GM19023 (cell line): ENCODE data around the gene FOXC2.
A peak's percentile ranks its signal among the peaks of the same experiment; 100 is the strongest.

Experiments
- ATAC-seq: cut with Tn5 transposase; IDR thresholded peaks from one replicate; pipeline ENCODE4 v1.9.1; 2021; ENCODE audit warnings: mild to moderate bottlenecking, moderate library complexity; ENCODE audit not compliant: unreplicated experiment

The FOXC2 gene

GRCh38 chr16:86554917-86555703 lies 11.5 kb upstream of the FOXC2 start, which contains the start of gene MTHFSD:
Gene MTHFSD (minus strand): TSS chr16:86555235. CDS start chr16:86555184, 51 bp downstream.
- ATAC-seq = peak; percentile 77

GRCh38 chr16:86555704-86556075 lies 10.9 kb upstream of the FOXC2 start:
- ATAC-seq = no peak

GRCh38 chr16:86556576-86556975 lies 10.1 kb upstream of the FOXC2 start:
- ATAC-seq = no peak

GRCh38 chr16:86557587-86557986 lies 9.0 kb upstream of the FOXC2 start:
- ATAC-seq = no peak

- no peak for ATAC-seq
These were observed 8.1 kb upstream of the FOXC2 start for GRCh38 chr16:86558355-86559193.

GRCh38 chr16:86559802-86560305 lies 6.8 kb upstream of the FOXC2 start:
- no peak for ATAC-seq

- no peak for ATAC-seq
These were observed 4.3 kb upstream of the FOXC2 start for GRCh38 chr16:86562356-86562755.

- ATAC-seq = peak; percentile 80
These were observed 2.9 kb upstream of the FOXC2 start for GRCh38 chr16:86563469-86564345.

- no peak for ATAC-seq
These were observed 1.4 kb upstream of the FOXC2 start for GRCh38 chr16:86565181-86565631.

GRCh38 chr16:86565644-86566511 lies 751 bp upstream of the FOXC2 start:
- no peak for ATAC-seq

GRCh38 chr16:86566966-86567700 lies 504 bp downstream of the FOXC2 start:
- no peak for ATAC-seq

- ATAC-seq = no peak
These were observed 1.3 kb downstream of the FOXC2 start for GRCh38 chr16:86567701-86568581.

GRCh38 chr16:86568677-86569623 lies 2.3 kb downstream of the FOXC2 start:
- ATAC-seq = no peak

- no peak for ATAC-seq
These were observed 3.2 kb downstream of the FOXC2 start for GRCh38 chr16:86569701-86570447.

- no peak for ATAC-seq
These were observed 4.2 kb downstream of the FOXC2 start for GRCh38 chr16:86570558-86571529.
